ENCODE data around the gene DYRK4. TPM values are rescaled to one million over a fixed set of nuclear protein-coding genes. Genes with fewer than 3 reads are reported as not detected.

DYRK4 gene
- total RNA-seq, 1 experiment from 2014 or later, result 23.7 TPM

DNA sequence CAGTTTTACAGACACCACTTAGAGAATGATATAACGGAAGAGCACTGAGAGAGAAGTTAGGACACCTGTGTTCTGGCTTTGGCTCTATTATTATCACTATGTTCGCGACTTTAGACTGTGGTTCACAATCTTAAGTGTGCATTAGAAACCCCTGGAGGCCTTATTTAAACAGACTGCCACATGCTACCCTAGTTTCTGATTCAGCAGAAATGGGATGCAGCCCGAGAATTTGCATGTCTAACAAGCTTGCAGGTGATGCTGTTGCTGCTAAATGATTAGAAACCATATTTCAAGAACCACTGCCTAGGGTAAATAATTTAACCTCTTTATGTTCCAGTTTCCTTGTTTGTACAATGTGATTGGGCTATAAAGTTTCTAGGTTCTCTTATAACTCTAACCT is 26.9 kb upstream of the DYRK4 start:
- CTCF ChIA-PET, result no interaction called here
- Histone ChIP-seq H3K9me3 (ENCODE audit: low read depth, low read length, poor library complexity, severe bottlenecking) (no peaks in the 10 kb centered on the region), H3K36me3 (ENCODE audit: insufficient read depth, low read length, poor library complexity, severe bottlenecking) (peaks cover 4% of the 10 kb centered on the region), H3K27me3 (replicated peaks; ENCODE audit: insufficient read depth, low read depth, low read length, poor library complexity) (no peaks in the 10 kb centered on the region), H3K4me3 (ENCODE audit: low read depth, low read length, poor library complexity, severe bottlenecking) (no peak overlapping the region), H3K4me1 (ENCODE audit: insufficient read depth, low read length, poor library complexity, severe bottlenecking) (peaks cover 7% of the 10 kb centered on the region), H3K27ac (ENCODE audit: low read depth, low read length, poor library complexity, severe bottlenecking) (no peak overlapping the region)
- intact Hi-C loops (cut with micrococcal nuclease; ENCODE audit: unreplicated experiment), result no loop called here
- TF ChIP-seq EZH2 (IDR thresholded peaks at IDR 0.05; ENCODE audit: borderline replicate concordance, low read depth, low read length, poor library complexity, severe bottlenecking), result no peak
- TF ChIP-seq, protein P1, sequence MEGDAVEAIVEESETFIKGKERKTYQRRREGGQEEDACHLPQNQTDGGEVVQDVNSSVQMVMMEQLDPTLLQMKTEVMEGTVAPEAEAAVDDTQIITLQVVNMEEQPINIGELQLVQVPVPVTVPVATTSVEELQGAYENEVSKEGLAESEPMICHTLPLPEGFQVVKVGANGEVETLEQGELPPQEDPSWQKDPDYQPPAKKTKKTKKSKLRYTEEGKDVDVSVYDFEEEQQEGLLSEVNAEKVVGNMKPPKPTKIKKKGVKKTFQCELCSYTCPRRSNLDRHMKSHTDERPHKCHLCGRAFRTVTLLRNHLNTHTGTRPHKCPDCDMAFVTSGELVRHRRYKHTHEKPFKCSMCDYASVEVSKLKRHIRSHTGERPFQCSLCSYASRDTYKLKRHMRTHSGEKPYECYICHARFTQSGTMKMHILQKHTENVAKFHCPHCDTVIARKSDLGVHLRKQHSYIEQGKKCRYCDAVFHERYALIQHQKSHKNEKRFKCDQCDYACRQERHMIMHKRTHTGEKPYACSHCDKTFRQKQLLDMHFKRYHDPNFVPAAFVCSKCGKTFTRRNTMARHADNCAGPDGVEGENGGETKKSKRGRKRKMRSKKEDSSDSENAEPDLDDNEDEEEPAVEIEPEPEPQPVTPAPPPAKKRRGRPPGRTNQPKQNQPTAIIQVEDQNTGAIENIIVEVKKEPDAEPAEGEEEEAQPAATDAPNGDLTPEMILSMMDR (conservative IDR thresholded peaks at IDR 0.05; ENCODE audit: low read depth, low read length), result no peak
- no peak for DNase-seq (ENCODE audit: low spot score)
- POLR2A ChIA-PET (ENCODE audit: low non-redundant PET), result no interaction called here
- BruUV-seq (replicated peaks), result no TSS peak

DNA sequence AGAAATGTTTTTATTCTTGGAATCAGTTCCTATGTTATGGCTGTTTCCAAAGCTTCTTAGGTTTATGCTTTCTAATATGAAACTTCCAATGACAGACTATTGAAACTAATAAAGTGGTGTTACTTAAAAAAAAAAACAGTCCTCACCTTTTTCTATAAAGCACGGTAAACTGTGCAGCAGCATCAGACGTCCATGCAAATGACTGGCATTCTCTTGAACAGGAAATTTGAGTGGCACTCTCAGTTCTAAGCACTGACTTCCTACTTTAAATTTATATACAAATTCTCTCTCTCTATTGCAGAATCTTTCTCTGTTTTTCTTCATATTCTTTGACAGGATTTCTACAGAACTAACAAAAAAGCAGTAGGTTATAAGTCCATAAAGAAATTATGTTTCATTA is 26.1 kb upstream of the DYRK4 start:
- CTCF ChIA-PET, result no interaction called here
- intact Hi-C loops (cut with micrococcal nuclease; ENCODE audit: unreplicated experiment), result no loop called here
- BruUV-seq (replicated peaks), result no TSS peak

DNA sequence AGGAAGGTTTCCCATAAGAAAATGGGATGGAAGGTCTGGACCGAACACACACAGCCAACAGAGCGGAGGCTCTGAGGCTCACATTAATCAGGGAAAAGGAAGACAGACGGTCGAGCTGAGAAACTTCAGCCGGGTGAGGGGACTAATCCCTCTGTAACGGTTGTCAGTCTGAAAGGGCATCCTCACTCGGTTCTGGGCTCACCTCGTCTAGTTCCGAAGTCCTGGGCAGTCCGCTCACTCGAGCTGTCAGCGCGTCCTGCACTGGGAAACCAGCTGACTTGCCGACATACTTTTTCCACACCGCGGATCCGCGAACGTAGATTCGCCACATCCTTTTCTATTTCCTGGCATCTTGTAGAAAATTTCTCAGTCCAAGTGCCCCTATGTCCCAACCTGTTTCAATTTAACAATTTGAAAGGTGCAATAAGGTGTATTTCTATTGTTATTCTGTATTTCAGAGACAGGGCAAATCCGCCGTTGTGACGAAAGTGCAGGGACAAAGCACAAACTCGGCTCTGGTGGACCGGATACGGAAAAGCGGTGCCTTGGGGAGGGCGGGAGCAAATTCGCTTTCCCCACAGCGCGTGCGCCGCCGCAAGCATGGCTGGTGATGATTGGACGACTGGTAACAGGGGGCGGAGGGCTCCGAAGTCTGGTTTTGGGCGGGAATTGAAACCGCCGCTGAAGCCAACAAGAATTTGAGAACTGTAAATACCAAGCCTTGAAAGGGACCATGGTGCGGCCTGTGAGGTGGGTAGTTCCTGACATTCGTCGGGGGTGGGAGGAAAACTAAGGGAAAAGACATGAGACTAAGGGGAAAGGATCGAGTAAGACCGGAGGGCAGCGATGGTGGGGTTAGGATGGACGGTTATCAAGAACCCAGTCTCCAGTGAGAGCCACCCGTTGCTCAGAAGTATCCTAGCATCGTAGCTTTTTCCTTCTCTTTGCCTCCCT is 23.5 kb upstream of the DYRK4 start, which contains the start of gene RAD51AP1:
RAD51AP1 (plus strand) TSS at position 684 of the 954 bp plus-strand sequence; CDS start at position 734, 50 bp downstream.
- ChIA-PET CTCF (interaction anchor here (0.6 kb wide), 2 partner anchors 214 to 1465 kb away, joined by 3 to 4 read pairs; no protein-coding TSS in a partner anchor), POLR2A (ENCODE audit: low non-redundant PET) (interaction anchor here (0.6 kb wide), 1 partner anchor 1949 kb away, joined by 3 read pairs; no protein-coding TSS in a partner anchor)
- TF ChIP-seq, protein P1 (conservative IDR thresholded peaks at IDR 0.05; ENCODE audit: low read depth, low read length), result no peak
- TF ChIP-seq EZH2 (IDR thresholded peaks at IDR 0.05; ENCODE audit: borderline replicate concordance, low read depth, low read length, poor library complexity, severe bottlenecking), result no peak
- peak; percentile 98 for DNase-seq (ENCODE audit: low spot score)
- no peaks in the 10 kb centered on the region for H3K27me3 ChIP-seq (replicated peaks; ENCODE audit: insufficient read depth, low read depth, low read length, poor library complexity)
- no TSS peak for BruUV-seq (replicated peaks)
- no peaks in the 10 kb centered on the region for H3K9me3 ChIP-seq (ENCODE audit: low read depth, low read length, poor library complexity, severe bottlenecking)
- peak within 1 kb of the TSS; percentile 88 for H3K4me3 ChIP-seq (ENCODE audit: low read depth, low read length, poor library complexity, severe bottlenecking)
- peaks cover 20% of the 10 kb centered on the region for H3K36me3 ChIP-seq (ENCODE audit: insufficient read depth, low read length, poor library complexity, severe bottlenecking)
- intact Hi-C loops (cut with micrococcal nuclease; ENCODE audit: unreplicated experiment), result no loop called here
- peak within 1 kb of the TSS; percentile 98 for H3K27ac ChIP-seq (ENCODE audit: low read depth, low read length, poor library complexity, severe bottlenecking)
- H3K4me1 ChIP-seq (ENCODE audit: insufficient read depth, low read length, poor library complexity, severe bottlenecking), result peaks cover 15% of the 10 kb centered on the region

More for the DNA sequence above, 26.1 kb upstream of the DYRK4 start:
- POLR2A ChIA-PET (ENCODE audit: low non-redundant PET), result no interaction called here
- Histone ChIP-seq H3K4me1 (ENCODE audit: insufficient read depth, low read length, poor library complexity, severe bottlenecking) (peaks cover 15% of the 10 kb centered on the region), H3K27ac (ENCODE audit: low read depth, low read length, poor library complexity, severe bottlenecking) (no peak overlapping the region), H3K36me3 (ENCODE audit: insufficient read depth, low read length, poor library complexity, severe bottlenecking) (peaks cover 4% of the 10 kb centered on the region), H3K4me3 (ENCODE audit: low read depth, low read length, poor library complexity, severe bottlenecking) (no peak overlapping the region), H3K9me3 (ENCODE audit: low read depth, low read length, poor library complexity, severe bottlenecking) (no peaks in the 10 kb centered on the region), H3K27me3 (replicated peaks; ENCODE audit: insufficient read depth, low read depth, low read length, poor library complexity) (no peaks in the 10 kb centered on the region)
- no peak for DNase-seq (ENCODE audit: low spot score)
- TF ChIP-seq, protein P1 (conservative IDR thresholded peaks at IDR 0.05; ENCODE audit: low read depth, low read length), result no peak
- no peak for TF ChIP-seq EZH2 (IDR thresholded peaks at IDR 0.05; ENCODE audit: borderline replicate concordance, low read depth, low read length, poor library complexity, severe bottlenecking)
